Skeletal muscle tissue (tissue), 5 donors: ENCODE measurements around the gene AFTPH. TPM values are rescaled to one million over a fixed set of nuclear protein-coding genes. Genes with fewer than 3 reads are reported as not detected.

Source experiments
- H3K27ac ChIP-seq: one replicate; pipeline ENCODE4 v1.7.0; 2013; ENCODE audit warnings: mild to moderate bottlenecking, low read depth, low read length, inconsistent platforms
- H3K27me3 ChIP-seq, 3 donors: one replicate each; pipeline ENCODE4 v1.7.0; 2013; ENCODE audit warnings: low read length in 3 of 3; ENCODE audit not compliant: control insufficient read depth in 3 of 3, insufficient read depth in 3 of 3
- H3K36me3 ChIP-seq, 3 donors: one replicate each; pipeline ENCODE4 v1.7.0; 2013; ENCODE audit warnings: low read length in 3 of 3; ENCODE audit not compliant: control insufficient read depth in 3 of 3, insufficient read depth in 3 of 3
- H3K4me1 ChIP-seq, 3 donors: one replicate each; pipeline ENCODE4 v1.7.0; 2013; ENCODE audit warnings: low read length in 3 of 3, mild to moderate bottlenecking in 3 of 3; ENCODE audit not compliant: control insufficient read depth in 3 of 3, insufficient read depth in 3 of 3
- H3K4me3 ChIP-seq, 3 donors: one replicate each; pipeline ENCODE4 v1.7.0; 2013; ENCODE audit warnings: low read length in 3 of 3
- H3K9ac ChIP-seq, 3 donors: one replicate each; pipeline ENCODE4 v1.7.0; 2013; ENCODE audit warnings: low read length in 3 of 3, mild to moderate bottlenecking in 3 of 3, moderate library complexity in 2 of 3, low read depth in 1 of 3
- H3K9me3 ChIP-seq, 3 donors: one replicate each; pipeline ENCODE4 v1.7.0; 2013; ENCODE audit warnings: low read length in 3 of 3; ENCODE audit not compliant: control insufficient read depth in 3 of 3
- small RNA-seq: library from RNA; depleted of rRNA; stranded (forward); fragments of <200 nt; gene quantifications from one replicate; pipeline ENCODE3, GENCODE V24; 2014
- total RNA-seq: library from RNA; depleted of rRNA; stranded (reverse); fragments of >200 nt; gene quantifications from one replicate; pipeline ENCODE4 v1.2.3, GENCODE V29; 2014
- donor health status: Osteomylitis.

The AFTPH gene
- total RNA-seq, 1 donor from 2014 or later: 36.0 TPM

GRCh38 chr2:64637000-64637635, 113.0 kb downstream of the AFTPH start:
- Histone ChIP-seq H3K4me1 (peaks cover 16 to 42% (median 17%) of the 10 kb centered on the region in 3 donors), H3K9me3 (no peaks in the 10 kb centered on the region), H3K4me3 (no peak overlapping the region), H3K27me3 (no peaks in the 10 kb centered on the region), H3K36me3 (peaks cover 12 to 21% (median 21%) of the 10 kb centered on the region in 3 donors), H3K27ac (no peak overlapping the region), H3K9ac (no peak overlapping the region)

DNA sequence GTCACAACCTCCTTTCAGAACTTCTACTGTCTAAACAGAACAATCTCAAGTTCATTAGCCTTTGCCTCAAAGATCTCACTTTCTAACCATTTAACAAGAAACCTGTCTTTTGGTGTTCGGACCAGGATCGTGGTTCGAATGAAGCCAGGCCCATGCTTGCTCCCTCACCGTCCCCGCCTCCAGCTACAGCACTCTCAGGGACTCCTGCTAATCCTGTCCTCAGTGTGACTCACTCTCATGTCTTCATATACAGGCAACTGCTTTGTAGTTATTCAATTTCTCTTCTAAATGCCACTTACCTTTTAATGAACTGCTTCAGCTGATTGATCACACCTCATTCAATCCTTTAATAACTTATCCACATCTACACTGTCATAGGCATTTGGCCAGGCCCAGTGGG, 113.8 kb downstream of the AFTPH start:
- Histone ChIP-seq H3K9me3 (no peaks in the 10 kb centered on the region), H3K27me3 (no peaks in the 10 kb centered on the region), H3K4me3 (no peak overlapping the region), H3K9ac (no peak overlapping the region), H3K36me3 (peaks cover 12 to 21% (median 21%) of the 10 kb centered on the region in 3 donors), H3K4me1 (peaks cover 17 to 43% (median 17%) of the 10 kb centered on the region in 3 donors), H3K27ac (no peak overlapping the region)

DNA sequence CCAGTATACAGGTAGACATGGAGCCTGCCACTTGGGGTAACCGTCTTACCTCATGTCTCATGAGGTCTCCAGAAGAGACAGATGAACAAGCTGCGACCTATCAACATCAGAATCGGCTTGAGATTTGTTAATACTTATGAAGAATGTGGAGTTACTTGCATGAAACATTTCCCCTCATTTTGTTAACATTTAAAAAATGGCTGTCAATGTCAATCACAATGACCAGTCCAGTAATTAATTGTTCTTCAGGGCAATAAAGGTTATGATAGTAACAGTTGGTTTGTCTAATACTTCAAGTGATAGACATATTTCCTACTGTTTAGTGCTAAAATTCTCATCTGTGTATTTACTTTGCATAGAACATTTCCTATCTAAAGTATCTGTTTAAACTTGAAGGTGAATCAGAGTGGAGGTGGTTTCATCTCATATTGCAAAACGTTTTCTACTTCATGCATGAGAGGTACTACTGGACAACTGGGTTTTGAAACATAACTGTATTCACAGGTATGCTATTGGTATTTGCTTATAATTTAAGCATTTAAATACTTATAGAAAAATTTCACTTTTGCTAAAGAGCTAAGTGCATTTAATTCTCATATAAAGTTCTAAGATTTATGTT, 114.5 kb downstream of the AFTPH start:
- Histone ChIP-seq H3K27me3 (no peaks in the 10 kb centered on the region), H3K4me3 (no peak overlapping the region), H3K36me3 (peaks cover 12 to 18% (median 17%) of the 10 kb centered on the region in 3 donors), H3K9ac (peak overlapping the region in 1 of 3 donors; percentile 54), H3K9me3 (no peaks in the 10 kb centered on the region), H3K4me1 (peaks cover 19 to 48% (median 23%) of the 10 kb centered on the region in 3 donors), H3K27ac (no peak overlapping the region)

DNA sequence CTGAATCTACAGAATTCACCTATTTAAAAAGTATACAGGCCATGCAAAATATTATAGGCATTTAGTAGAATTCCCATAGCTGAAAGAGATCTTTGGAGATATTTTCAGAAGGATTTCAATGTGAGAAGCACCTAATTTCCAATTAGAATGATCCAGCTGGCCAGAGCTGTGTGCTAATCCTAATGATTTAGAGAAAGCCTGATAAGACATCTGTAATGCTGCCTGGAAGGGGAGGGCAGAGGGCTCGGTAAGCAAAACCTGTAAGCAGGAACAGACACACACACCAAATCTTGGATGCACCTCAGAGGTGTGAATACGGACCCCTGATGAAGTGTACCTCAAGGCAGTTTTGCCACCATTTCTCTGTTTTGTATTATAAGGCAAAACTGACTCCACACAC, 115.6 kb downstream of the AFTPH start:
- no peak overlapping the region for H3K4me3 ChIP-seq
- no peaks in the 10 kb centered on the region for H3K9me3 ChIP-seq
- peaks cover 12 to 16% (median 14%) of the 10 kb centered on the region in 3 donors for H3K36me3 ChIP-seq
- H3K9ac ChIP-seq: no peak overlapping the region
- H3K4me1 ChIP-seq: peaks cover 29 to 58% (median 33%) of the 10 kb centered on the region in 3 donors
- H3K27me3 ChIP-seq: no peaks in the 10 kb centered on the region
- no peak overlapping the region for H3K27ac ChIP-seq

GRCh38 chr2:64640153-64641044, 116.3 kb downstream of the AFTPH start:
- Histone ChIP-seq H3K9ac (peak overlapping the region in 1 of 3 donors; percentile 25), H3K4me3 (no peak overlapping the region), H3K4me1 (peaks cover 30 to 60% (median 34%) of the 10 kb centered on the region in 3 donors), H3K9me3 (no peaks in the 10 kb centered on the region), H3K27ac (no peak overlapping the region), H3K36me3 (peaks cover 9 to 12% (median 11%) of the 10 kb centered on the region in 3 donors), H3K27me3 (no peaks in the 10 kb centered on the region)

DNA sequence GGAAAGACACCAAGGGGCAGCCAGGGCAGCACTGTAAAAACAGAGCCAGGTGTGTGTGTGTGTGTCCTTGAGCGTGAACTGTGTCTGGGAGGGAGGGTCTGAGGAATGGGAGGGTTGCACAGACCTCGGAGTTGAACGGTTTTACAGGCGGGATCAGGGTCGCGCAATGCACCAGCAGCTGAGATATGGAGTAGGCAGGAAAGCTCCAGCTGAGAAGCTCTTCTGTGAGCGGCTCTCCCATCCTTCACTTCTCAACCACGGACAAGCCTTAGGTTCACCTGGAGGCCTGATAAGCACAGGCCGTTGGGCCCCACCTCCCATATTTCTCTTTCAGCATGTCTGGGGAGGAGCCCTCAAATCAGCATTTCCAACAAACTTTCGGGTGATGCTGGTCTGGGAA, 117.5 kb downstream of the AFTPH start:
- no peaks in the 10 kb centered on the region for H3K27me3 ChIP-seq
- peaks cover 0 to 3% (median 0%) of the 10 kb centered on the region in 3 donors for H3K36me3 ChIP-seq
- H3K9ac ChIP-seq: no peak overlapping the region
- H3K27ac ChIP-seq: no peak overlapping the region
- no peaks in the 10 kb centered on the region for H3K9me3 ChIP-seq
- H3K4me1 ChIP-seq: peaks cover 30 to 56% (median 45%) of the 10 kb centered on the region in 3 donors
- no peak overlapping the region for H3K4me3 ChIP-seq

Small RNA genes lying within 50 kb of the gene (small RNA-seq; reads per million reads assigned to genes)
- gene RNU6-100P: not detected

Other genes starting within 250 kb of the AFTPH start
- 11.5 TPM for gene LGALSL, start 70.2 kb upstream of the AFTPH start, total RNA-seq
- 9.4 TPM for gene SERTAD2, start 129.6 kb downstream of the AFTPH start, total RNA-seq